Liver (tissue), 9 donors: Measurements from ENCODE around the gene KBTBD2. TPM values are rescaled to one million over a fixed set of nuclear protein-coding genes. Genes with fewer than 3 reads are reported as not detected.
A peak's percentile ranks its signal among the peaks of the same experiment; 100 is the strongest.

Experiments used
- DNase-seq: peaks from one replicate; pipeline ENCODE4 v3.0.0-alpha.2; 2017; ENCODE audit warnings: low spot score
- H3K27ac ChIP-seq, 2 donors: one replicate each; pipeline ENCODE4 v1.7.0; 2013; ENCODE audit warnings: inconsistent platforms in 2 of 2, low read length in 2 of 2, control low read depth in 1 of 2, low read depth in 1 of 2, mild to moderate bottlenecking in 1 of 2
- H3K27me3 ChIP-seq, 4 donors: one replicate each; pipeline versions ENCODE4 v1.6.1 to v1.7.0; 2013; ENCODE audit warnings: low read length in 3 of 4, inconsistent platforms in 1 of 4, mild to moderate bottlenecking in 1 of 4, moderate library complexity in 1 of 4; ENCODE audit not compliant: control insufficient read depth in 4 of 4, insufficient read depth in 4 of 4
- H3K36me3 ChIP-seq, 4 donors: one replicate each; pipeline versions ENCODE4 v1.6.1 to v1.7.0; 2013; ENCODE audit warnings: low read length in 3 of 4, mild to moderate bottlenecking in 3 of 4, low read depth in 1 of 4, moderate library complexity in 1 of 4; ENCODE audit not compliant: control insufficient read depth in 4 of 4, insufficient read depth in 3 of 4
- H3K4me1 ChIP-seq, 4 donors: one replicate each; pipeline versions ENCODE4 v1.6.1 to v1.7.0; 2013; ENCODE audit warnings: low read length in 3 of 4, mild to moderate bottlenecking in 3 of 4, moderate library complexity in 1 of 4; ENCODE audit not compliant: control insufficient read depth in 4 of 4, insufficient read depth in 4 of 4
- H3K4me3 ChIP-seq, 3 donors: one replicate each; pipeline versions ENCODE4 v1.6.1 to v1.7.0; 2013; ENCODE audit warnings: low read length in 3 of 3, control low read depth in 1 of 3, low read depth in 1 of 3, mild to moderate bottlenecking in 1 of 3
- H3K9ac ChIP-seq, 2 donors: one replicate each; pipeline ENCODE4 v1.7.0; 2013; ENCODE audit warnings: low read length in 2 of 2, mild to moderate bottlenecking in 2 of 2, moderate library complexity in 2 of 2, control low read depth in 1 of 2, low read depth in 1 of 2
- H3K9me3 ChIP-seq, 4 donors: one replicate each; pipeline versions ENCODE4 v1.6.1 to v1.7.0; 2013; ENCODE audit warnings: low read length in 3 of 4; ENCODE audit not compliant: control insufficient read depth in 4 of 4
- ATF3 ChIP-seq: IDR thresholded peaks from 2 replicates; pipeline ENCODE4 v1.6.1; 2016; ENCODE audit warnings: antibody characterized with exemption
- CTCF ChIP-seq: fragments of 150-350 bp; IDR thresholded peaks from 2 replicates; pipeline ENCODE4 v1.5.1; 2017; ENCODE audit warnings: improper control_type of control experiment, low read depth, low read length; ENCODE audit not compliant: missing input control
- EGR1 ChIP-seq, 2 donors: IDR thresholded peaks; 2 replicates each; pipeline ENCODE4 v1.6.1; 2016 to 2018; ENCODE audit warnings: antibody characterized with exemption in 2 of 2, low read depth in 2 of 2
- FOXA1 ChIP-seq: IDR thresholded peaks from 2 replicates; pipeline ENCODE4 v1.6.1; 2016; ENCODE audit warnings: antibody characterized with exemption
- FOXA2 ChIP-seq: IDR thresholded peaks from 2 replicates; pipeline ENCODE4 v1.6.1; 2016; ENCODE audit warnings: antibody characterized with exemption
- GABPA ChIP-seq, 2 donors: IDR thresholded peaks in 1 of 2; conservative IDR thresholded peaks in 1 of 2; 2 replicates each; pipeline ENCODE4 v1.6.1; 2016; ENCODE audit warnings: antibody characterized with exemption in 2 of 2, mild to moderate bottlenecking in 1 of 2, moderate library complexity in 1 of 2
- HNF4A ChIP-seq, 2 donors: conservative IDR thresholded peaks; 2 replicates each; pipeline ENCODE4 v1.6.1; 2016; ENCODE audit warnings: antibody characterized with exemption in 2 of 2, mild to moderate bottlenecking in 2 of 2
- HNF4G ChIP-seq: IDR thresholded peaks from 2 replicates; pipeline ENCODE4 v1.6.1; 2016; ENCODE audit warnings: antibody characterized with exemption
- JUND ChIP-seq, 2 donors: IDR thresholded peaks; 2 replicates each; pipeline ENCODE4 v1.6.1; 2016; ENCODE audit warnings: antibody characterized with exemption in 2 of 2
- MAX ChIP-seq: IDR thresholded peaks from 2 replicates; pipeline ENCODE4 v1.6.1; 2016; ENCODE audit warnings: antibody characterized with exemption
- NR2F2 ChIP-seq: IDR thresholded peaks from 2 replicates; pipeline ENCODE4 v1.6.1; 2016; ENCODE audit warnings: antibody characterized with exemption
- RAD21 ChIP-seq, 2 donors: IDR thresholded peaks; 2 replicates each; pipeline ENCODE4 v1.6.1; 2016; ENCODE audit warnings: antibody characterized with exemption in 2 of 2, mild to moderate bottlenecking in 2 of 2
- REST ChIP-seq: IDR thresholded peaks from 2 replicates; pipeline ENCODE4 v1.6.1; 2016; ENCODE audit warnings: antibody characterized with exemption, mild to moderate bottlenecking
- RXRA ChIP-seq, 2 donors: IDR thresholded peaks; 2 replicates each; pipeline ENCODE4 v1.6.1; 2017 to 2018; ENCODE audit warnings: antibody characterized with exemption in 2 of 2, mild to moderate bottlenecking in 1 of 2
- SP1 ChIP-seq: IDR thresholded peaks from 2 replicates; pipeline ENCODE4 v1.6.1; 2018; ENCODE audit warnings: antibody characterized with exemption, mild to moderate bottlenecking
- TAF1 ChIP-seq: conservative IDR thresholded peaks from 2 replicates; pipeline ENCODE4 v1.6.1; 2016; ENCODE audit warnings: antibody characterized with exemption, mild to moderate bottlenecking
- YY1 ChIP-seq: IDR thresholded peaks from 2 replicates; pipeline ENCODE4 v1.6.1; 2016; ENCODE audit warnings: antibody characterized with exemption, mild to moderate bottlenecking
- ZBTB33 ChIP-seq: IDR thresholded peaks from 2 replicates; pipeline ENCODE4 v1.6.1; 2016; ENCODE audit warnings: antibody characterized with exemption
- WGBS: extraction: QIAGEN DNeasy Blood & Tissue Kit; methylation state at CpG from one replicate; pipeline ENCODE4 v1.1.7; 2013; 5-methylcytosine and 5-hydroxymethylcytosine counted together
- polyA plus RNA-seq, 2 donors: library from polyadenylated mRNA; stranded (reverse) in 1 of 2; unstranded in 1 of 2; fragments of 200-250 nt in 1 of 2; fragments of >200 nt in 1 of 2; fragmentation: Nextera tagmentation in 1 of 2; extraction: Ambion mirVana in 1 of 2; gene quantifications; one replicate each; pipeline versions ENCODE4 v1.2.1 to v1.2.3, GENCODE V29; 2013 to 2015
- total RNA-seq, 2 donors: library from RNA; depleted of rRNA; stranded (reverse); fragments of >200 nt; gene quantifications; one replicate each; pipeline ENCODE4 v1.2.3, GENCODE V29; 2014
- donor health status: healthy.
- donor health status: healthy.
- donor health status: healthy.
- donor health status: healthy.
- donor health status: healthy.

KBTBD2 gene
- total and polyA plus RNA-seq, 4 donors = 7.1 to 29.5 (median 15.1) TPM

GRCh38 chr7:32894171-32894570 lies 2.6 kb upstream of the KBTBD2 start:
- Histone ChIP-seq H3K27me3 (no peaks in the 10 kb centered on the region), H3K4me3 (no peak overlapping the region), H3K9ac (no peak overlapping the region), H3K27ac (no peak overlapping the region), H3K9me3 (no peaks in the 10 kb centered on the region), H3K4me1 (peaks cover 0 to 17% (median 6%) of the 10 kb centered on the region in 4 donors), H3K36me3 (no peaks in the 10 kb centered on the region)
- 81% methylated on average over 4 of the region's 4 CpGs for WGBS
- TF ChIP-seq ATF3 = no peak
- TF ChIP-seq GABPA (IDR thresholded peaks at IDR 0.05 in 1 of 2, conservative IDR thresholded peaks at IDR 0.05 in 1 of 2) = no peak
- DNase-seq = no peak

GRCh38 chr7:32893722-32894121 lies 2.2 kb upstream of the KBTBD2 start:
- H3K9ac ChIP-seq = no peak overlapping the region
- no peaks in the 10 kb centered on the region for H3K9me3 ChIP-seq
- no peak overlapping the region for H3K27ac ChIP-seq
- TF ChIP-seq CTCF (no peak), SP1 (no peak), RAD21 (IDR thresholded peaks at IDR 0.05) (no peak), MAX (no peak)
- no peak for DNase-seq
- peaks cover 1 to 17% (median 6%) of the 10 kb centered on the region in 4 donors for H3K4me1 ChIP-seq
- H3K4me3 ChIP-seq = no peak overlapping the region
- WGBS = 93% methylated on average over 3 of the region's 3 CpGs
- no peaks in the 10 kb centered on the region for H3K36me3 ChIP-seq
- H3K27me3 ChIP-seq = no peaks in the 10 kb centered on the region

- DNase-seq = no peak
- 80% methylated on average over 4 of the region's 4 CpGs for WGBS
- Histone ChIP-seq H3K27me3 (no peaks in the 10 kb centered on the region), H3K9me3 (no peaks in the 10 kb centered on the region), H3K9ac (no peak overlapping the region), H3K27ac (peak overlapping the region; percentile 97 to 98), H3K4me1 (peaks cover 1 to 19% (median 6%) of the 10 kb centered on the region in 4 donors), H3K4me3 (no peak overlapping the region), H3K36me3 (no peaks in the 10 kb centered on the region)
- TF ChIP-seq MAX (no peak), TAF1 (no peak), SP1 (no peak), ATF3 (no peak), HNF4A (conservative IDR thresholded peaks at IDR 0.05) (no peak), GABPA (IDR thresholded peaks at IDR 0.05 in 1 of 2, conservative IDR thresholded peaks at IDR 0.05 in 1 of 2) (no peak), FOXA2 (no peak), RXRA (IDR thresholded peaks at IDR 0.05) (no peak), FOXA1 (no peak), REST (no peak), EGR1 (IDR thresholded peaks at IDR 0.05; ENCODE audit: low read depth in 2 of 2) (no peak), HNF4G (no peak), RAD21 (IDR thresholded peaks at IDR 0.05) (no peak), NR2F2 (no peak), ZBTB33 (no peak), JUND (IDR thresholded peaks at IDR 0.05) (no peak), CTCF (no peak), YY1 (no peak)
These were observed 1.6 kb upstream of the KBTBD2 start for GRCh38 chr7:32893207-32893524.
